Endothelial cell of umbilical vein (primary cell): Measurements from ENCODE around the gene EN2. TPM values are rescaled to one million over a fixed set of nuclear protein-coding genes. Genes with fewer than 3 reads are reported as not detected.

Experiments
- BruUV-seq: library from RNA; stranded (reverse); fragments of 400-500 nt; replicated peaks from 2 replicates; lab custom pipeline; 2021; lab: Mats Ljungman, UMichigan
- CTCF ChIA-PET: fragments of 300-600, 350-600 bp; sonication (Branson Sonifier 250); formaldehyde crosslinking; loops from one replicate; lab custom pipeline; 2021; ENCODE audit warnings: antibody characterized with exemption, inconsistent platforms; lab: Charles Lee
- POLR2A ChIA-PET: fragments of 300-600, 350-600 bp; sonication (Branson Sonifier 250); formaldehyde crosslinking; loops from one replicate; lab custom pipeline; 2021; ENCODE audit warnings: antibody characterized with exemption, inconsistent platforms; lab: Charles Lee
- DNase-seq: peaks from one replicate; pipeline ENCODE4 v3.0.0-alpha.2; 2011; ENCODE audit warnings: low read depth, low spot score
- FAIRE-seq: peaks from 2 replicates; lab custom pipeline; 2011; peaks lifted over from hg19 to GRCh38; lab: Jason Lieb, UNC
- H2AFZ ChIP-seq: 2 replicates; pipeline ENCODE4 v1.6.0; 2012; ENCODE audit warnings: low read depth, low read length, control low read depth, inconsistent platforms
- H3K27ac ChIP-seq: 2 replicates; pipeline ENCODE4 v1.5.1; 2011; ENCODE audit warnings: low read depth, mild to moderate bottlenecking, control low read depth, low read length, moderate library complexity; ENCODE audit not compliant: insufficient read depth
- H3K27me3 ChIP-seq, 2 experiments: 2 replicates each; pipeline versions ENCODE4 v1.6.0 to v1.6.1; 2011; ENCODE audit warnings: low read length in 2 of 2, mixed read lengths in 1 of 2; ENCODE audit not compliant: control insufficient read depth in 2 of 2, insufficient read depth in 2 of 2
- H3K36me3 ChIP-seq, 2 experiments: 2 replicates in 1 of 2; 3 replicates in 1 of 2; pipeline ENCODE4 v1.5.1; 2011; ENCODE audit warnings: low read length in 2 of 2, mild to moderate bottlenecking in 1 of 2, moderate library complexity in 1 of 2; ENCODE audit not compliant: control insufficient read depth in 2 of 2, insufficient read depth in 2 of 2; ENCODE audit errors: extremely low read depth in 1 of 2
- H3K4me1 ChIP-seq: 3 replicates; pipeline ENCODE4 v1.5.1; 2011; ENCODE audit warnings: mild to moderate bottlenecking, low read length; ENCODE audit not compliant: control insufficient read depth, insufficient read depth; ENCODE audit errors: extremely low read depth
- H3K4me2 ChIP-seq: 2 replicates; pipeline ENCODE4 v1.6.1; 2011; ENCODE audit warnings: low read length, control low read depth, mixed read lengths; ENCODE audit not compliant: insufficient read depth
- H3K4me3 ChIP-seq, 3 experiments: fragments of 200-600 bp in 1 of 3; sonication (generic), shearing (Covaris generic) in 1 of 3; replicated peaks in 1 of 3; 2 replicates each; pipeline ENCODE4 v1.5.1; 2011 to 2016; ENCODE audit warnings: control low read depth in 3 of 3, low read length in 3 of 3, mild to moderate bottlenecking in 2 of 3, inconsistent platforms in 1 of 3, low read depth in 1 of 3, moderate library complexity in 1 of 3; ENCODE audit not compliant: insufficient read depth in 1 of 3
- H3K79me2 ChIP-seq: 2 replicates; pipeline ENCODE4 v1.6.0; 2012; ENCODE audit warnings: low read length, inconsistent platforms; ENCODE audit not compliant: control insufficient read depth, insufficient read depth
- H3K9ac ChIP-seq: replicated peaks from 2 replicates; pipeline ENCODE3; 2011; ENCODE audit warnings: low read length, control low read depth; ENCODE audit not compliant: insufficient read depth; ENCODE audit errors: extremely low read depth
- H3K9me1 ChIP-seq: replicated peaks from 3 replicates; pipeline ENCODE4 v1.6.0; 2011; ENCODE audit warnings: mild to moderate bottlenecking, low read length; ENCODE audit not compliant: control insufficient read depth, insufficient read depth; ENCODE audit errors: extremely low read depth
- H3K9me3 ChIP-seq: replicated peaks from 2 replicates; pipeline ENCODE4 v1.5.1; 2012; ENCODE audit warnings: low read length, inconsistent platforms; ENCODE audit not compliant: control insufficient read depth, insufficient read depth
- H4K20me1 ChIP-seq: replicated peaks from 2 replicates; pipeline ENCODE3; 2011; ENCODE audit warnings: mild to moderate bottlenecking, low read length; ENCODE audit not compliant: control insufficient read depth, insufficient read depth; ENCODE audit errors: extremely low read depth
- EZH2 ChIP-seq: IDR thresholded peaks from 2 replicates; pipeline ENCODE4 v1.6.1; 2012; ENCODE audit warnings: borderline replicate concordance, low read depth, mild to moderate bottlenecking, moderate library complexity, low read length, inconsistent platforms; ENCODE audit not compliant: severe bottlenecking
- FOS ChIP-seq: IDR thresholded peaks from 2 replicates; pipeline ENCODE4 v1.6.1; 2011; ENCODE audit warnings: mild to moderate bottlenecking, low read length, moderate library complexity, borderline replicate concordance; ENCODE audit not compliant: insufficient read depth
- GATA2 ChIP-seq: IDR thresholded peaks from 2 replicates; pipeline ENCODE4 v1.7.0; 2011; ENCODE audit warnings: low read depth, mild to moderate bottlenecking, moderate library complexity, mixed read lengths, low read length; ENCODE audit not compliant: insufficient read length, insufficient read depth
- JUN ChIP-seq: IDR thresholded peaks from 2 replicates; pipeline ENCODE4 v1.6.1; 2011; ENCODE audit warnings: borderline replicate concordance, low read depth; ENCODE audit not compliant: insufficient read length, insufficient read depth
- MYC ChIP-seq: IDR thresholded peaks from one replicate; pipeline ENCODE4 v1.6.1; 2011; ENCODE audit warnings: mild to moderate bottlenecking, low read depth, low read length
- POLR2A ChIP-seq: IDR thresholded peaks from 2 replicates; pipeline ENCODE4 v1.6.1; 2012; ENCODE audit warnings: low read depth, mild to moderate bottlenecking, control low read depth, low read length
- POLR2AphosphoS5 ChIP-seq: IDR thresholded peaks from 2 replicates; pipeline ENCODE4 v1.6.1; 2012; ENCODE audit warnings: low read depth, mild to moderate bottlenecking, control low read depth, low read length, moderate library complexity; ENCODE audit not compliant: insufficient read depth
- dilution Hi-C: fragments of 300-500 bp; cut with MboI; formaldehyde crosslinking; loops from one replicate; pipeline ENCODE4 v1.15.0; 2019; ENCODE audit warnings: low sequenced_read_pairs; ENCODE audit not compliant: extremely low pct_ligation_motif_present
- intact Hi-C: fragments of 100-400 bp; cut with micrococcal nuclease; formaldehyde crosslinking; loops from one replicate; pipeline ENCODE4 v1.10.0; 2022
- polyA plus RNA-seq, 4 experiments: library from polyadenylated mRNA; depleted of rRNA in 3 of 4; stranded (reverse) in 3 of 4; unstranded in 1 of 4; fragments of >200 nt; gene quantifications; 2 replicates each; pipeline versions ENCODE4 v1.2.1 to v1.2.3, GENCODE V29; 2011 to 2012; ENCODE audit warnings: missing spikeins in 1 of 4
- total RNA-seq: library from RNA; stranded (reverse); gene quantifications from 2 replicates; pipeline ENCODE4 v1.2.3, GENCODE V29; 2021
- TF ChIP-seq, protein P1 (sequence below), 2 donors: IDR thresholded peaks; 1 replicate in 1 of 2; 2 replicates in 1 of 2; pipeline ENCODE4 v1.5.1; 2011; ENCODE audit warnings: low read length in 2 of 2, mild to moderate bottlenecking in 2 of 2, moderate library complexity in 2 of 2, control low read depth in 1 of 2, inconsistent platforms in 1 of 2, low read depth in 1 of 2; ENCODE audit not compliant: insufficient read depth in 1 of 2; ENCODE audit errors: extremely low read depth in 1 of 2
- TF ChIP-seq, protein P2 (sequence below): IDR thresholded peaks from 2 replicates; pipeline ENCODE4 v1.6.1; 2011; ENCODE audit not compliant: insufficient read depth, insufficient read length

Gene EN2
- total and polyA plus RNA-seq, 2 donors (not counting 3 experiments of a cell fraction or from before 2014, with no cell fraction given): not detected

DNA sequence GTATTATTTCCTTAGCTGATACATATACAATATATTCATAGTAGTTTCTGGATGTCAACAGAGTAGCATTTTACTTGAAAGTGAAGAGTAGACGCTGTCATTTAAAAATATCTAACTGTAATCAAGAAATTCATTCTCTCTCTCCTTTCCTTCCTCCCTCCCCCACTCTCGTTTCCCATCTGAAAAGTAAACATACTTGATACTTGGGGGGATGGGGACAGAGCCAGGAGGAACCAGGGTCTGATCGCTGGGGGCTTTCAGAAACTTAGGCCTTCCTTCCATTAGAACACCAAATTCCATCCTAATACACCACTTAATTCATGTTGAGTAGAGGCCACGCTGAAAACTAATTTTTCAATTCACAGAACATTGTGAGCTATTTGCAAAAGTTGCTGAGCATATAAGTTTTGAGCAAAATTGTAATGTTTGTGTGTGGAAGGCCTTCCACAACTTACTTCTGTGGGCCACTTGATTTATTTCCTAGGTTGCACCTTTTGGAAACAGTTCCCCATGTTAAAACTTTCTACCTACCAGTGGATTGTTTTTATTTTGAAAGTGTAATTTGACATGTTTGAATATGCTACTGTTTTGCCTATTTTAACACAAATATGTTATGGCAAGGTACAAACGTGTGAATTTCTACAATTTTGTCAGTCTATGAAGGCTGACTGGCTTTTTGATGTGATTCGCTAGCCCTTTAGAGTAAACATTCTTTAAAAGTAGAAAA is 53.2 kb downstream of the EN2 start:
- Histone ChIP-seq H4K20me1 (no peaks in the 10 kb centered on the region), H2AFZ (no peak overlapping the region), H3K79me2 (no peaks in the 10 kb centered on the region), H3K9me3 (no peaks in the 10 kb centered on the region), H3K27ac (no peak overlapping the region), H3K4me2 (no peak overlapping the region), H3K27me3 (peaks cover 43 to 69% of the 10 kb centered on the region in 2 experiments), H3K9me1 (no peaks in the 10 kb centered on the region), H3K4me3 (no peak overlapping the region), H3K4me1 (no peaks in the 10 kb centered on the region), H3K36me3 (no peaks in the 10 kb centered on the region), H3K9ac (no peak overlapping the region)
- TF ChIP-seq GATA2 (no peak), FOS (no peak), MYC (no peak), POLR2A (no peak), POLR2AphosphoS5 (no peak), EZH2 (no peak), JUN (no peak)
- TF ChIP-seq, protein P1, sequence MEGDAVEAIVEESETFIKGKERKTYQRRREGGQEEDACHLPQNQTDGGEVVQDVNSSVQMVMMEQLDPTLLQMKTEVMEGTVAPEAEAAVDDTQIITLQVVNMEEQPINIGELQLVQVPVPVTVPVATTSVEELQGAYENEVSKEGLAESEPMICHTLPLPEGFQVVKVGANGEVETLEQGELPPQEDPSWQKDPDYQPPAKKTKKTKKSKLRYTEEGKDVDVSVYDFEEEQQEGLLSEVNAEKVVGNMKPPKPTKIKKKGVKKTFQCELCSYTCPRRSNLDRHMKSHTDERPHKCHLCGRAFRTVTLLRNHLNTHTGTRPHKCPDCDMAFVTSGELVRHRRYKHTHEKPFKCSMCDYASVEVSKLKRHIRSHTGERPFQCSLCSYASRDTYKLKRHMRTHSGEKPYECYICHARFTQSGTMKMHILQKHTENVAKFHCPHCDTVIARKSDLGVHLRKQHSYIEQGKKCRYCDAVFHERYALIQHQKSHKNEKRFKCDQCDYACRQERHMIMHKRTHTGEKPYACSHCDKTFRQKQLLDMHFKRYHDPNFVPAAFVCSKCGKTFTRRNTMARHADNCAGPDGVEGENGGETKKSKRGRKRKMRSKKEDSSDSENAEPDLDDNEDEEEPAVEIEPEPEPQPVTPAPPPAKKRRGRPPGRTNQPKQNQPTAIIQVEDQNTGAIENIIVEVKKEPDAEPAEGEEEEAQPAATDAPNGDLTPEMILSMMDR (IDR thresholded peaks at IDR 0.05; ENCODE audit: extremely low read depth in 1 of 2, insufficient read depth in 1 of 2, low read depth in 1 of 2, low read length in 2 of 2): no peak
- TF ChIP-seq, protein P2, sequence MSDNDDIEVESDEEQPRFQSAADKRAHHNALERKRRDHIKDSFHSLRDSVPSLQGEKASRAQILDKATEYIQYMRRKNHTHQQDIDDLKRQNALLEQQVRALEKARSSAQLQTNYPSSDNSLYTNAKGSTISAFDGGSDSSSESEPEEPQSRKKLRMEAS: no peak
- FAIRE-seq (no peak), DNase-seq (no peak)
- intact Hi-C loops (loop anchor here (5.0 kb wide), 1 partner anchor 49 kb away; no protein-coding TSS in a partner anchor), dilution Hi-C loops (no loop called here)
- BruUV-seq: no TSS peak
- POLR2A ChIA-PET: no interaction called here
- CTCF ChIA-PET: interaction anchor here (1.0 to 1.3 kb wide), 2 partner anchors 27 to 584 kb away, joined by 3 to 4 read pairs; no protein-coding TSS in a partner anchor
